HEK293 (cell line): ENCODE results near the gene LPAR2.
A peak's percentile ranks its signal among the peaks of the same experiment; 100 is the strongest.

Experiments
- CTCF ChIA-PET: fragments of 350-600 bp; formaldehyde crosslinking; extraction: SDS; loops from one replicate; lab custom pipeline; 2021; ENCODE audit warnings: antibody characterized with exemption; lab: Yijun Ruan, JAX
- POLR2A ChIA-PET: fragments of 300-600 bp; formaldehyde crosslinking; extraction: SDS; loops from one replicate; lab custom pipeline; 2020; ENCODE audit warnings: antibody characterized with exemption, inconsistent platforms; lab: Yijun Ruan, JAX
- H3K27ac ChIP-seq: fragments of 200-500 bp; sonication (Bioruptor generic); 2 replicates; pipeline ENCODE4 v1.5.1; 2014; ENCODE audit warnings: low read depth, low read length, control low read depth, inconsistent platforms; ENCODE audit errors: extremely low read depth
- H3K36me3 ChIP-seq, 2 experiments: fragments of 200-500 bp in 1 of 2; sonication (Bioruptor generic) in 1 of 2; 1 replicate in 1 of 2; 2 replicates in 1 of 2; pipeline ENCODE4 v1.5.1; 2014 to 2017; ENCODE audit warnings: inconsistent platforms in 2 of 2, low read length in 2 of 2; ENCODE audit not compliant: control insufficient read depth in 2 of 2, insufficient read depth in 1 of 2
- H3K4me1 ChIP-seq: fragments of 200-500 bp; sonication (Bioruptor generic); 2 replicates; pipeline ENCODE4 v1.5.1; 2014; ENCODE audit warnings: mild to moderate bottlenecking, low read length, inconsistent platforms; ENCODE audit not compliant: control insufficient read depth, insufficient read depth
- H3K4me3 ChIP-seq: 2 replicates; pipeline ENCODE4 v1.5.1; 2011; ENCODE audit warnings: low read depth, mild to moderate bottlenecking, control low read depth, low read length, moderate library complexity
- H3K9me3 ChIP-seq: fragments of 200-500 bp; sonication (Bioruptor generic); 2 replicates; pipeline ENCODE4 v1.5.1; 2014; ENCODE audit warnings: low read depth, low read length, inconsistent platforms; ENCODE audit not compliant: control insufficient read depth, insufficient read depth
- IKZF3 ChIP-seq: fragments of 450-650 bp; IDR thresholded peaks from 2 replicates; pipeline ENCODE4 v1.5.0; 2018; ENCODE audit warnings: missing biosample characterization, mild to moderate bottlenecking, missing genetic modification characterization, moderate library complexity
- YY1 ChIP-seq: fragments of 450-650 bp; formaldehyde crosslinking; IDR thresholded peaks from 2 replicates; pipeline ENCODE4 v1.5.1; 2018; ENCODE audit warnings: missing biosample characterization, missing genetic modification characterization
- ZNF544 ChIP-seq: fragments of 450-650 bp; formaldehyde crosslinking; IDR thresholded peaks from 2 replicates; pipeline ENCODE4 v1.5.0; 2017; ENCODE audit warnings: missing biosample characterization, missing genetic modification characterization
- ZNF558 ChIP-seq: fragments of 450-650 bp; formaldehyde crosslinking; IDR thresholded peaks from 2 replicates; pipeline ENCODE4 v1.5.1; 2016; ENCODE audit warnings: missing biosample characterization, missing genetic modification characterization
- ZNF610 ChIP-seq: fragments of 450-650 bp; formaldehyde crosslinking; IDR thresholded peaks from 2 replicates; pipeline ENCODE4 v1.5.1; 2016; ENCODE audit warnings: missing biosample characterization, missing genetic modification characterization, borderline replicate concordance
- ZNF623 ChIP-seq: fragments of 450-650 bp; formaldehyde crosslinking; IDR thresholded peaks from 2 replicates; pipeline ENCODE4 v1.5.1; 2016; ENCODE audit warnings: missing biosample characterization, missing genetic modification characterization
- ZNF660 ChIP-seq: fragments of 450-650 bp; IDR thresholded peaks from 2 replicates; pipeline ENCODE4 v1.5.1; 2018; ENCODE audit warnings: missing biosample characterization, mild to moderate bottlenecking, missing genetic modification characterization
- ZNF777 ChIP-seq: fragments of 450-650 bp; formaldehyde crosslinking; IDR thresholded peaks from 2 replicates; pipeline ENCODE4 v1.5.1; 2017; ENCODE audit warnings: missing biosample characterization, missing genetic modification characterization, borderline replicate concordance
- TF ChIP-seq, protein P1 (sequence below): fragments of 450-650 bp; formaldehyde crosslinking; conservative IDR thresholded peaks from 2 replicates; pipeline ENCODE4 v1.5.1; 2016; ENCODE audit warnings: low read depth, missing biosample characterization, missing genetic modification characterization
- TF ChIP-seq, protein P2 (sequence below): fragments of 450-650 bp; formaldehyde crosslinking; IDR thresholded peaks from 2 replicates; pipeline ENCODE4 v1.5.1; 2016; ENCODE audit warnings: missing biosample characterization, missing genetic modification characterization
- TF ChIP-seq, protein P3 (sequence below): fragments of 450-650 bp; formaldehyde crosslinking; IDR thresholded peaks from 2 replicates; pipeline ENCODE4 v1.5.1; 2017; ENCODE audit warnings: missing biosample characterization, missing genetic modification characterization
- TF ChIP-seq, protein P4 (sequence below): fragments of 450-650 bp; formaldehyde crosslinking; IDR thresholded peaks from 2 replicates; pipeline ENCODE4 v1.5.0; 2017; ENCODE audit warnings: missing biosample characterization, missing genetic modification characterization, borderline replicate concordance
- TF ChIP-seq, protein P5 (sequence below): fragments of 450-650 bp; formaldehyde crosslinking; IDR thresholded peaks from 2 replicates; pipeline ENCODE4 v1.5.1; 2017; ENCODE audit warnings: missing biosample characterization, missing genetic modification characterization

LPAR2 gene

DNA sequence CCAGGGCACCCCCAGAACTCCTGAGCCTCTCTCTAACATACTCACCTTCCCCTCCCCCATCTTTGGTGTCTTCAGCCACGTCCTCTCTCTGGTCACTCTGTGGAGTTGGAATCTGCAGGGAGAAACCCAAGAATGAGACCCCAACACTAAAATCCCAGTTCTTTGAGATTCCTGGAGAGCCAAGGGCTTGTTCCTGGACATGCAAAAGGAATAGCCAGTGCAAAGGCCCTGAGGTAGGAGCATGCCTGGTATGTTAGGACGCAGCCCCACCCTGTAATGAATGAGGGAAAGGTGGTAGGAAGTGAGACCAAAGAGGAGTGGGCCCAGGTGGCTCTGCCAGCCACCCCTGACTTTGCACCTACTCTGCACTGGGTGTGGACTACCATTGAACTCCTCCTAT is 2.4 kb upstream of the LPAR2 start:
- Histone ChIP-seq H3K36me3 (peaks cover 0 to 32% of the 10 kb centered on the region in 2 experiments; a peak in 2 of 3 replicates), H3K27ac (no peak overlapping the region), H3K4me1 (no peaks in the 10 kb centered on the region), H3K4me3 (no peak overlapping the region), H3K9me3 (no peaks in the 10 kb centered on the region)
- no peak for TF ChIP-seq ZNF610 (tag by site-specific recombination)
- TF ChIP-seq, protein P1, sequence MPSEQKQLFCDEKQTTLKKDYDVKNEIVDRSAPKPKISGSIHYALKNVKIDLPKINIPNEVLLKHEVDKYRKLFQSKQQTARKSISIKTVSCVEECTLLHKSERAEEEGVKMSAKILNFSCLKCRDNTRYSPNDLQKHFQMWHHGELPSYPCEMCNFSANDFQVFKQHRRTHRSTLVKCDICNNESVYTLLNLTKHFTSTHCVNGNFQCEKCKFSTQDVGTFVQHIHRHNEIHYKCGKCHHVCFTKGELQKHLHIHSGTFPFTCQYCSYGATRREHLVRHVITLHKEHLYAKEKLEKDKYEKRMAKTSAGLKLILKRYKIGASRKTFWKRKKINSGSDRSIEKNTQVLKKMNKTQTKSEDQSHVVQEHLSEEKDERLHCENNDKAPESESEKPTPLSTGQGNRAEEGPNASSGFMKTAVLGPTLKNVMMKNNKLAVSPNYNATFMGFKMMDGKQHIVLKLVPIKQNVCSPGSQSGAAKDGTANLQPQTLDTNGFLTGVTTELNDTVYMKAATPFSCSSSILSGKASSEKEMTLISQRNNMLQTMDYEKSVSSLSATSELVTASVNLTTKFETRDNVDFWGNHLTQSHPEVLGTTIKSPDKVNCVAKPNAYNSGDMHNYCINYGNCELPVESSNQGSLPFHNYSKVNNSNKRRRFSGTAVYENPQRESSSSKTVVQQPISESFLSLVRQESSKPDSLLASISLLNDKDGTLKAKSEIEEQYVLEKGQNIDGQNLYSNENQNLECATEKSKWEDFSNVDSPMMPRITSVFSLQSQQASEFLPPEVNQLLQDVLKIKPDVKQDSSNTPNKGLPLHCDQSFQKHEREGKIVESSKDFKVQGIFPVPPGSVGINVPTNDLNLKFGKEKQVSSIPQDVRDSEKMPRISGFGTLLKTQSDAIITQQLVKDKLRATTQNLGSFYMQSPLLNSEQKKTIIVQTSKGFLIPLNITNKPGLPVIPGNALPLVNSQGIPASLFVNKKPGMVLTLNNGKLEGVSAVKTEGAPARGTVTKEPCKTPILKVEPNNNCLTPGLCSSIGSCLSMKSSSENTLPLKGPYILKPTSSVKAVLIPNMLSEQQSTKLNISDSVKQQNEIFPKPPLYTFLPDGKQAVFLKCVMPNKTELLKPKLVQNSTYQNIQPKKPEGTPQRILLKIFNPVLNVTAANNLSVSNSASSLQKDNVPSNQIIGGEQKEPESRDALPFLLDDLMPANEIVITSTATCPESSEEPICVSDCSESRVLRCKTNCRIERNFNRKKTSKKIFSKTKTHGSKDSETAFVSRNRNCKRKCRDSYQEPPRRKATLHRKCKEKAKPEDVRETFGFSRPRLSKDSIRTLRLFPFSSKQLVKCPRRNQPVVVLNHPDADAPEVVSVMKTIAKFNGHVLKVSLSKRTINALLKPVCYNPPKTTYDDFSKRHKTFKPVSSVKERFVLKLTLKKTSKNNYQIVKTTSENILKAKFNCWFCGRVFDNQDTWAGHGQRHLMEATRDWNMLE (tag by site-specific recombination) = no peak
- no peak for TF ChIP-seq ZNF660 (tag by site-specific recombination)
- TF ChIP-seq ZNF623 (tag by site-specific recombination) = peak; percentile 91
- TF ChIP-seq, protein P2, sequence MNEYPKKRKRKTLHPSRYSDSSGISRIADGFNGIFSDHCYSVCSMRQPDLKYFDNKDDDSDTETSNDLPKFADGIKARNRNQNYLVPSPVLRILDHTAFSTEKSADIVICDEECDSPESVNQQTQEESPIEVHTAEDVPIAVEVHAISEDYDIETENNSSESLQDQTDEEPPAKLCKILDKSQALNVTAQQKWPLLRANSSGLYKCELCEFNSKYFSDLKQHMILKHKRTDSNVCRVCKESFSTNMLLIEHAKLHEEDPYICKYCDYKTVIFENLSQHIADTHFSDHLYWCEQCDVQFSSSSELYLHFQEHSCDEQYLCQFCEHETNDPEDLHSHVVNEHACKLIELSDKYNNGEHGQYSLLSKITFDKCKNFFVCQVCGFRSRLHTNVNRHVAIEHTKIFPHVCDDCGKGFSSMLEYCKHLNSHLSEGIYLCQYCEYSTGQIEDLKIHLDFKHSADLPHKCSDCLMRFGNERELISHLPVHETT (tag by site-specific recombination) = no peak
- no peak for TF ChIP-seq IKZF3 (tag by site-specific recombination)
- TF ChIP-seq, protein P3, sequence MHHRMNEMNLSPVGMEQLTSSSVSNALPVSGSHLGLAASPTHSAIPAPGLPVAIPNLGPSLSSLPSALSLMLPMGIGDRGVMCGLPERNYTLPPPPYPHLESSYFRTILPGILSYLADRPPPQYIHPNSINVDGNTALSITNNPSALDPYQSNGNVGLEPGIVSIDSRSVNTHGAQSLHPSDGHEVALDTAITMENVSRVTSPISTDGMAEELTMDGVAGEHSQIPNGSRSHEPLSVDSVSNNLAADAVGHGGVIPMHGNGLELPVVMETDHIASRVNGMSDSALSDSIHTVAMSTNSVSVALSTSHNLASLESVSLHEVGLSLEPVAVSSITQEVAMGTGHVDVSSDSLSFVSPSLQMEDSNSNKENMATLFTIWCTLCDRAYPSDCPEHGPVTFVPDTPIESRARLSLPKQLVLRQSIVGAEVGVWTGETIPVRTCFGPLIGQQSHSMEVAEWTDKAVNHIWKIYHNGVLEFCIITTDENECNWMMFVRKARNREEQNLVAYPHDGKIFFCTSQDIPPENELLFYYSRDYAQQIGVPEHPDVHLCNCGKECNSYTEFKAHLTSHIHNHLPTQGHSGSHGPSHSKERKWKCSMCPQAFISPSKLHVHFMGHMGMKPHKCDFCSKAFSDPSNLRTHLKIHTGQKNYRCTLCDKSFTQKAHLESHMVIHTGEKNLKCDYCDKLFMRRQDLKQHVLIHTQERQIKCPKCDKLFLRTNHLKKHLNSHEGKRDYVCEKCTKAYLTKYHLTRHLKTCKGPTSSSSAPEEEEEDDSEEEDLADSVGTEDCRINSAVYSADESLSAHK (tag by site-specific recombination) = no peak
- ChIA-PET CTCF (interaction anchor here (1.3 kb wide), 1 partner anchor 13 kb away, joined by 5 read pairs; the partner anchor contains the start of gene GMIP), POLR2A (no interaction called here)

DNA sequence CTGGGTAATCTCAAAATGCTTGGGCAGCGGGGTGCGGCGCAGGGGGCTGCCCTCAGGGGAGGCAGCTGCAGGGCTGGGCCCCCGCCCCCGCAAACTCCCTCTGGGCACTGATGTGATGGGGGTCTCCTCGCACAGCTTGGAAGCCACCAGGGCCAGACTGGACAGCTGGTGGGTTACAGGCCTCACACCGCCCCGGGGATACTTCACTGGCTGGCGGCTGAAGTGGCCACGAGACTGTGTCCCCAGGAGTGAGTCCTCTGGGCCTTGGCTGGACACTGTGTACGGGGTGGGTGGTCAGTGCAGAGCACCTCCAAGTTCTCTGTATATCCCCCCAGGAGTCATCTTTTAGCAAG is 2.0 kb upstream of the LPAR2 start:
- Histone ChIP-seq H3K4me1 (no peaks in the 10 kb centered on the region), H3K4me3 (no peak overlapping the region), H3K27ac (no peak overlapping the region), H3K9me3 (no peaks in the 10 kb centered on the region), H3K36me3 (peaks cover 0 to 28% of the 10 kb centered on the region in 2 experiments; a peak in 2 of 3 replicates)
- ChIA-PET CTCF (no interaction called here), POLR2A (no interaction called here)
- TF ChIP-seq ZNF558 = no peak
- no peak for TF ChIP-seq ZNF544 (tag by site-specific recombination)
- no peak for TF ChIP-seq ZNF777 (tag by site-specific recombination)
- no peak for TF ChIP-seq YY1
- TF ChIP-seq, protein P4, sequence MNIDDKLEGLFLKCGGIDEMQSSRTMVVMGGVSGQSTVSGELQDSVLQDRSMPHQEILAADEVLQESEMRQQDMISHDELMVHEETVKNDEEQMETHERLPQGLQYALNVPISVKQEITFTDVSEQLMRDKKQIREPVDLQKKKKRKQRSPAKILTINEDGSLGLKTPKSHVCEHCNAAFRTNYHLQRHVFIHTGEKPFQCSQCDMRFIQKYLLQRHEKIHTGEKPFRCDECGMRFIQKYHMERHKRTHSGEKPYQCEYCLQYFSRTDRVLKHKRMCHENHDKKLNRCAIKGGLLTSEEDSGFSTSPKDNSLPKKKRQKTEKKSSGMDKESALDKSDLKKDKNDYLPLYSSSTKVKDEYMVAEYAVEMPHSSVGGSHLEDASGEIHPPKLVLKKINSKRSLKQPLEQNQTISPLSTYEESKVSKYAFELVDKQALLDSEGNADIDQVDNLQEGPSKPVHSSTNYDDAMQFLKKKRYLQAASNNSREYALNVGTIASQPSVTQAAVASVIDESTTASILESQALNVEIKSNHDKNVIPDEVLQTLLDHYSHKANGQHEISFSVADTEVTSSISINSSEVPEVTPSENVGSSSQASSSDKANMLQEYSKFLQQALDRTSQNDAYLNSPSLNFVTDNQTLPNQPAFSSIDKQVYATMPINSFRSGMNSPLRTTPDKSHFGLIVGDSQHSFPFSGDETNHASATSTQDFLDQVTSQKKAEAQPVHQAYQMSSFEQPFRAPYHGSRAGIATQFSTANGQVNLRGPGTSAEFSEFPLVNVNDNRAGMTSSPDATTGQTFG (tag by site-specific recombination) = no peak
- TF ChIP-seq, protein P5, sequence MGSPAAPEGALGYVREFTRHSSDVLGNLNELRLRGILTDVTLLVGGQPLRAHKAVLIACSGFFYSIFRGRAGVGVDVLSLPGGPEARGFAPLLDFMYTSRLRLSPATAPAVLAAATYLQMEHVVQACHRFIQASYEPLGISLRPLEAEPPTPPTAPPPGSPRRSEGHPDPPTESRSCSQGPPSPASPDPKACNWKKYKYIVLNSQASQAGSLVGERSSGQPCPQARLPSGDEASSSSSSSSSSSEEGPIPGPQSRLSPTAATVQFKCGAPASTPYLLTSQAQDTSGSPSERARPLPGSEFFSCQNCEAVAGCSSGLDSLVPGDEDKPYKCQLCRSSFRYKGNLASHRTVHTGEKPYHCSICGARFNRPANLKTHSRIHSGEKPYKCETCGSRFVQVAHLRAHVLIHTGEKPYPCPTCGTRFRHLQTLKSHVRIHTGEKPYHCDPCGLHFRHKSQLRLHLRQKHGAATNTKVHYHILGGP (tag by site-specific recombination) = no peak
